CD4-positive, CD25-positive, alpha-beta regulatory T cell (primary cell): Measurements from ENCODE around the gene ATP6AP1. TPM values are rescaled to one million over a fixed set of nuclear protein-coding genes. Genes with fewer than 3 reads are reported as not detected.

Source experiments
- ATAC-seq, 2 donors: fragments of 150-1000 bp; cut with Tn5 transposase; one replicate each; pipeline ENCODE4 v1.10.0; 2021; ENCODE audit warnings: low read depth in 2 of 2, moderate number of reproducible peaks in 2 of 2, moderate library complexity in 1 of 2
- DNase-seq, 3 donors: peaks; one replicate each; pipeline versions ENCODE4 v3.0.0 to v3.0.0-alpha.2; 2012 to 2022; ENCODE audit warnings: mixed read lengths in 1 of 3
- H3K27ac ChIP-seq: one replicate; pipeline ENCODE4 v1.7.0; 2013; ENCODE audit warnings: mild to moderate bottlenecking, low read length; ENCODE audit not compliant: insufficient read depth, poor library complexity, severe bottlenecking
- H3K27me3 ChIP-seq: one replicate; pipeline ENCODE4 v1.7.0; 2013; ENCODE audit warnings: low read length; ENCODE audit not compliant: control insufficient read depth, insufficient read depth
- H3K36me3 ChIP-seq: one replicate; pipeline ENCODE4 v1.7.0; 2013; ENCODE audit warnings: mild to moderate bottlenecking, low read length, moderate library complexity; ENCODE audit not compliant: control insufficient read depth, insufficient read depth
- H3K4me1 ChIP-seq: 2 replicates; pipeline ENCODE4 v1.7.0; 2013; ENCODE audit warnings: mild to moderate bottlenecking, low read length; ENCODE audit not compliant: insufficient read depth, control insufficient read depth, poor library complexity, severe bottlenecking
- H3K4me3 ChIP-seq: one replicate; pipeline ENCODE4 v1.7.0; 2013; ENCODE audit warnings: low read depth, mild to moderate bottlenecking, low read length, moderate library complexity
- H3K9me3 ChIP-seq, 2 experiments: 1 replicate in 1 of 2; 2 replicates in 1 of 2; pipeline ENCODE4 v1.7.0; 2013; ENCODE audit warnings: low read length in 2 of 2, mild to moderate bottlenecking in 1 of 2, moderate library complexity in 1 of 2; ENCODE audit not compliant: control insufficient read depth in 2 of 2
- H3K27ac Mint-ChIP-seq, 3 donors: one replicate each; pipeline ENCODE4 v1.8.0; 2020 to 2022; ENCODE audit warnings: mild to moderate bottlenecking in 3 of 3, mixed read lengths in 3 of 3, moderate library complexity in 2 of 3
- H3K27me3 Mint-ChIP-seq: one replicate; pipeline ENCODE4 v1.8.0; 2022; ENCODE audit warnings: mild to moderate bottlenecking, mixed read lengths
- H3K36me3 Mint-ChIP-seq: one replicate; pipeline ENCODE4 v1.8.0; 2020; ENCODE audit warnings: mixed read lengths
- H3K4me1 Mint-ChIP-seq, 4 donors: one replicate each; pipeline ENCODE4 v1.8.0; 2020 to 2022; ENCODE audit warnings: mixed read lengths in 4 of 4, mild to moderate bottlenecking in 1 of 4
- H3K4me3 Mint-ChIP-seq, 4 donors: one replicate each; pipeline ENCODE4 v1.8.0; 2020 to 2022; ENCODE audit warnings: mild to moderate bottlenecking in 4 of 4, mixed read lengths in 4 of 4, moderate library complexity in 3 of 4
- H3K9me3 Mint-ChIP-seq, 7 donors: one replicate each; pipeline ENCODE4 v1.8.0; 2020 to 2022; ENCODE audit warnings: mixed read lengths in 7 of 7, mild to moderate bottlenecking in 3 of 7, moderate library complexity in 2 of 7
- polyA plus RNA-seq, 4 donors: library from polyadenylated mRNA; unstranded; fragments of 300-500 nt; fragmentation: Illumina TruSeq; gene quantifications; one replicate each; pipeline ENCODE4 v1.2.3, GENCODE V29; 2021
- total RNA-seq: library from RNA; stranded (reverse); gene quantifications from one replicate; pipeline ENCODE4 v1.2.3, GENCODE V29; 2022

ATP6AP1 gene
- total and polyA plus RNA-seq, 5 donors from 2014 or later, result 44.9 to 125 (median 106) TPM

- Histone ChIP-seq H3K27me3 (no peaks in the 10 kb centered on the region), H3K4me1 (peaks cover 19% of the 10 kb centered on the region), H3K27ac (peak overlapping the region; percentile 67), H3K36me3 (no peaks in the 10 kb centered on the region), H3K4me3 (no peak overlapping the region), H3K9me3 (no peaks in the 10 kb centered on the region)
- no peak for DNase-seq
- no peak for ATAC-seq
- no peaks in the 10 kb centered on the region for H3K27me3 Mint-ChIP-seq
- H3K4me3 Mint-ChIP-seq, result peak overlapping the region in 2 of 4 donors; percentile 41 to 43
- peak overlapping the region in 1 of 3 donors; percentile 20 for H3K27ac Mint-ChIP-seq
- H3K9me3 Mint-ChIP-seq, result peaks cover 0 to 1% (median 0%) of the 10 kb centered on the region in 7 donors
- peaks cover 0 to 30% (median 17%) of the 10 kb centered on the region in 4 donors for H3K4me1 Mint-ChIP-seq
- H3K36me3 Mint-ChIP-seq, result no peaks in the 10 kb centered on the region
Measured at GRCh38 chrX:154426916-154427770, 1.3 kb upstream of the ATP6AP1 start.

DNA sequence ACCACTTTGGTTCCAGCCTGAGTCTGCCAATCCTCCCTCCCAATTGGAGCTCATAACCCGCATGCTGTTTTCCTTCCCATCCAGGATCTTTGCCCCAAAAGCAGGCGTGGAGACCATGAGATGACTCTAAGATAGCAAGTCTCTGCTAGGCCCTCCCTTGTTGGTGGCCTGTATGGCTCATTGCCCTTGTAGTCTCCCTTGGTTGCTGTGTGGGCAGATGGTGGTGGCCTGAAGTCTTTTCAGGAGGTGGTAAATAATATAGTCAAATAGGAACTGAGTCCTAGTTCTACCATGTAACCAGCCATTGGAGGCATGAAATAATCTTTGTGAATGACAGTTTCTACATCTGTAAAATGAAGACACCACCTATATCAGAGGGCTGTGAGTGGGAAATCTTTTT, 1.2 kb downstream of the ATP6AP1 start:
- Histone ChIP-seq H3K4me3 (peak overlapping the region; percentile 53), H3K9me3 (no peaks in the 10 kb centered on the region), H3K36me3 (peaks cover 3% of the 10 kb centered on the region), H3K27me3 (no peaks in the 10 kb centered on the region), H3K27ac (no peak overlapping the region), H3K4me1 (peaks cover 19% of the 10 kb centered on the region)
- H3K4me1 Mint-ChIP-seq, result peaks cover 0 to 30% (median 17%) of the 10 kb centered on the region in 4 donors
- H3K27me3 Mint-ChIP-seq, result no peaks in the 10 kb centered on the region
- peaks cover 0 to 1% (median 0%) of the 10 kb centered on the region in 7 donors for H3K9me3 Mint-ChIP-seq
- peaks cover 5% of the 10 kb centered on the region for H3K36me3 Mint-ChIP-seq
- peak overlapping the region; percentile 14 to 89 (median 78) for H3K27ac Mint-ChIP-seq
- ATAC-seq (no peak), DNase-seq (no peak)
- H3K4me3 Mint-ChIP-seq, result peak overlapping the region; percentile 86 to 96 (median 88)

GRCh38 chrX:154430479-154430878, 2.0 kb downstream of the ATP6AP1 start:
- H3K27ac ChIP-seq, result no peak overlapping the region

GRCh38 chrX:154430916-154431315, 2.4 kb downstream of the ATP6AP1 start:
- Mint-ChIP-seq H3K4me3 (peak overlapping the region in 3 of 4 donors; percentile 26 to 96 (median 43)), H3K4me1 (peaks cover 0 to 31% (median 17%) of the 10 kb centered on the region in 4 donors), H3K36me3 (peaks cover 5% of the 10 kb centered on the region)

More at GRCh38 chrX:154430479-154430878, 2.0 kb downstream of the ATP6AP1 start:
- no peaks in the 10 kb centered on the region for H3K9me3 ChIP-seq
- no peaks in the 10 kb centered on the region for H3K27me3 ChIP-seq
- DNase-seq, result no peak
- Mint-ChIP-seq H3K4me1 (peaks cover 0 to 30% (median 17%) of the 10 kb centered on the region in 4 donors), H3K27ac (no peak overlapping the region), H3K27me3 (no peaks in the 10 kb centered on the region), H3K4me3 (peak overlapping the region in 3 of 4 donors; percentile 26 to 96 (median 91)), H3K36me3 (peaks cover 5% of the 10 kb centered on the region), H3K9me3 (peaks cover 0 to 1% (median 0%) of the 10 kb centered on the region in 7 donors)
- H3K4me3 ChIP-seq, result no peak overlapping the region
- peaks cover 19% of the 10 kb centered on the region for H3K4me1 ChIP-seq
- peaks cover 8% of the 10 kb centered on the region for H3K36me3 ChIP-seq
- ATAC-seq, result no peak

DNA sequence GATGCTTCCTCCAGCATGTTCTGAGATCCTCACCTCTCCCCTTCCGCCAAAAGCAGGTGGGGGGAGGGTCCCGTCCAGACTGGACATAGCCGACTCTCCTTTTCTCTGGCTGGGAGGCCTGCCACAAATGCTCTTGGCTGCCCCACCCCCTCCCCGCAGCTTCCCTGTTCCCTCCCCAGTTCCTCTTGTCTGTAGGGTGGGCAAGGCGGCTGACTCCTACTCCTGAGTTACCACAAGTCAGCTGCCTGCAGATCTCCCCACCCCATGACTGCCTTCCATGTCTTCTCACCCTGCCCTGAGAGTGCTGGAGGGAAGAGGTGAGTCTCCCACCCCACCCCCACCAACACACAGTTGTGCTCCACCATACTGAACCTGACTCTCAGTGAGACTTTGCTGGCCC, 2.9 kb downstream of the ATP6AP1 start:
- no peaks in the 10 kb centered on the region for H3K27me3 Mint-ChIP-seq
- H3K36me3 Mint-ChIP-seq, result peaks cover 5% of the 10 kb centered on the region
- Histone ChIP-seq H3K4me1 (peaks cover 23% of the 10 kb centered on the region), H3K4me3 (no peak overlapping the region), H3K9me3 (no peaks in the 10 kb centered on the region), H3K27me3 (no peaks in the 10 kb centered on the region), H3K36me3 (peaks cover 8% of the 10 kb centered on the region), H3K27ac (no peak overlapping the region)
- H3K27ac Mint-ChIP-seq, result peak overlapping the region in 1 of 3 donors; percentile 66
- no peak overlapping the region for H3K4me3 Mint-ChIP-seq
- DNase-seq, result no peak
- peaks cover 0 to 35% (median 19%) of the 10 kb centered on the region in 4 donors for H3K4me1 Mint-ChIP-seq
- H3K9me3 Mint-ChIP-seq, result no peaks in the 10 kb centered on the region
- no peak for ATAC-seq

More at GRCh38 chrX:154430916-154431315, 2.4 kb downstream of the ATP6AP1 start:
- peaks cover 0 to 1% (median 0%) of the 10 kb centered on the region in 7 donors for H3K9me3 Mint-ChIP-seq
- H3K27ac ChIP-seq, result no peak overlapping the region
- no peaks in the 10 kb centered on the region for H3K9me3 ChIP-seq
- no peaks in the 10 kb centered on the region for H3K27me3 Mint-ChIP-seq
- peaks cover 8% of the 10 kb centered on the region for H3K36me3 ChIP-seq
- DNase-seq (no peak), ATAC-seq (no peak)
- peak overlapping the region in 1 of 3 donors; percentile 66 for H3K27ac Mint-ChIP-seq
- H3K4me3 ChIP-seq, result no peak overlapping the region
- H3K27me3 ChIP-seq, result no peaks in the 10 kb centered on the region
- H3K4me1 ChIP-seq, result peaks cover 19% of the 10 kb centered on the region

GRCh38 chrX:154432210-154432609, 3.7 kb downstream of the ATP6AP1 start:
- H3K4me1 ChIP-seq, result peaks cover 24% of the 10 kb centered on the region
- peaks cover 0 to 35% (median 19%) of the 10 kb centered on the region in 4 donors for H3K4me1 Mint-ChIP-seq
- no peaks in the 10 kb centered on the region for H3K27me3 ChIP-seq
- H3K9me3 ChIP-seq, result no peaks in the 10 kb centered on the region
- H3K27me3 Mint-ChIP-seq, result no peaks in the 10 kb centered on the region
- H3K27ac ChIP-seq, result no peak overlapping the region
- H3K36me3 ChIP-seq, result peaks cover 8% of the 10 kb centered on the region
- H3K4me3 ChIP-seq, result no peak overlapping the region
- H3K4me3 Mint-ChIP-seq, result no peak overlapping the region
- H3K36me3 Mint-ChIP-seq, result peaks cover 5% of the 10 kb centered on the region
- H3K27ac Mint-ChIP-seq, result no peak overlapping the region
- no peaks in the 10 kb centered on the region for H3K9me3 Mint-ChIP-seq
- ATAC-seq (no peak), DNase-seq (no peak)

DNA sequence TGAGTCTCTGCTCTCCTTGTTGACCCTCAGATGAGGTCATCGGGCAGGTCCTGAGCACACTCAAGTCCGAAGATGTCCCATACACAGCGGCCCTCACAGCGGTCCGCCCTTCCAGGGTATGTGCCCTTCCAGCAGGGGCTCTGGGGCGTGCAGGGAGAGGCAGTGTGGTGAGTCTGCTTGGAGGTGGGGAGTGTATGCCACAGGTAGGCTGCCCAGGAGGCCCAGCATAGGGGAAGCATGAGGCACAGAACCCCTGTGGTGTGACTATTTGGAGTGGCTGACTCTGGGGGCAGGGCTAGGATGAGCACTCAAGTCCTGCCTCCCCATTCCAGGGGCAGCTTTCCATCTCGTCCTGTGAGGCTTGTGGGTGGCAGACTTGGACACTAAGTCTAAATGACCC, 5.1 kb downstream of the ATP6AP1 start:
- Mint-ChIP-seq H3K9me3 (peaks cover 0 to 2% (median 0%) of the 10 kb centered on the region in 7 donors), H3K4me3 (peak overlapping the region in 2 of 4 donors; percentile 51 to 59), H3K27me3 (no peaks in the 10 kb centered on the region), H3K27ac (peak overlapping the region in 1 of 3 donors; percentile 52), H3K36me3 (peaks cover 5% of the 10 kb centered on the region), H3K4me1 (peaks cover 0 to 29% (median 14%) of the 10 kb centered on the region in 4 donors)
- no peak overlapping the region for H3K4me3 ChIP-seq
- H3K9me3 ChIP-seq, result no peaks in the 10 kb centered on the region
- no peak overlapping the region for H3K27ac ChIP-seq
- DNase-seq (no peak), ATAC-seq (no peak)
- H3K36me3 ChIP-seq, result peaks cover 8% of the 10 kb centered on the region
- peaks cover 35% of the 10 kb centered on the region for H3K4me1 ChIP-seq
- no peaks in the 10 kb centered on the region for H3K27me3 ChIP-seq
